Prostate gland (tissue), 2 donors: ENCODE measurements around the gene KIF26B. TPM values are rescaled to one million over a fixed set of nuclear protein-coding genes. Genes with fewer than 3 reads are reported as not detected.

Experiments used
- DNase-seq: peaks from one replicate; pipeline ENCODE4 v3.0.0-alpha.2; 2019; ENCODE audit warnings: low spot score
- H3K27ac ChIP-seq, 2 donors: fragments of 200-600 bp; sonication (generic); 2 replicates each; pipeline ENCODE4 v1.5.1; 2017 to 2019
- H3K27me3 ChIP-seq: fragments of 200-600 bp; sonication (generic); replicated peaks from 2 replicates; pipeline ENCODE4 v1.5.1; 2019; ENCODE audit not compliant: insufficient read depth
- H3K36me3 ChIP-seq, 2 donors: fragments of 200-600 bp; sonication (generic); 1 replicate in 1 of 2; 2 replicates in 1 of 2; pipeline versions ENCODE4 v1.5.1 to v1.8.1; 2017 to 2019
- H3K4me1 ChIP-seq: fragments of 200-600 bp; sonication (generic); replicated peaks from 2 replicates; pipeline ENCODE4 v1.5.1; 2019
- H3K4me3 ChIP-seq, 2 donors: fragments of 200-600 bp; sonication (generic); 2 replicates each; pipeline ENCODE4 v1.5.1; 2017 to 2019
- H3K9me3 ChIP-seq: fragments of 200-600 bp; sonication (generic); 2 replicates; pipeline ENCODE4 v1.5.1; 2017
- POLR2A ChIP-seq: fragments of 450-650 bp; IDR thresholded peaks from one replicate; pipeline ENCODE4 v1.6.1; 2016; ENCODE audit warnings: antibody characterized with exemption, mild to moderate bottlenecking
- POLR2AphosphoS5 ChIP-seq: sonication (generic); formaldehyde crosslinking; IDR thresholded peaks from one replicate; pipeline ENCODE4 v1.6.1; 2017; ENCODE audit warnings: antibody characterized with exemption
- WGBS: methylation state at CpG from one replicate; pipeline ENCODE4 v1.1.5; 2018; 5-methylcytosine and 5-hydroxymethylcytosine counted together
- intact Hi-C: fragments of 100-400 bp; cut with DNase I; formaldehyde crosslinking; loops from one replicate; pipeline ENCODE4 v1.14.2; 2022
- total RNA-seq, 2 donors: library from RNA; depleted of rRNA; stranded (reverse); fragments of >200 nt; gene quantifications; one replicate each; pipeline ENCODE4 v1.1.0, GENCODE V29; 2016
- TF ChIP-seq, protein P1 (sequence below), 4 experiments: fragments of 200-600 bp in 2 of 4; fragments of 450-650 bp in 2 of 4; sonication (generic) in 2 of 4; IDR thresholded peaks; 1 replicate in 3 of 4; 2 replicates in 1 of 4; pipeline ENCODE4 v1.5.1; 2016 to 2019; ENCODE audit warnings: antibody characterized with exemption in 4 of 4, mild to moderate bottlenecking in 2 of 4, moderate library complexity in 2 of 4

Gene KIF26B
- total RNA-seq, 2 donors from 2014 or later = 3.3 to 3.8 TPM

DNA sequence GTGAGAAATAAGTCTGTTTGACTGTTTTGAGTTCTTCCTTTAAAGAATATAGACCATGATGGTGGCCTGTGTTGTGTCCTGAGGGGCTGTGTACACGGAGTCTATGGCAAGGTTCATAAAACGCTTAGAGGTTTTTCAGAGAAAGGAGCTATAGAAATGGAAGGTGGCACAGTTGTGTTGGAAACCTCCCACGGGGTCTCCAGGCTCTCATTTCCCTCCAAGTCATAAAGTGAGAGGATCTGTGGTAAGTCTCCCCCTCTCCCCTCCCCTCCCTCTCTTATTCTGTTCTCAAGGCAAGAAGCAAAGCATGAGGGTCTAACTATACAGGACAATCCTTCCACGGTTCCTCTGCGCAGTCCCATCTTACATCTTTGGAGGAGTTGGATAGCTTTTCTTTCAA lies 139.2 kb downstream of the KIF26B start:
- Histone ChIP-seq H3K36me3 (no peaks in the 10 kb centered on the region), H3K27ac (no peak overlapping the region), H3K4me1 (no peaks in the 10 kb centered on the region), H3K9me3 (no peaks in the 10 kb centered on the region), H3K4me3 (no peak overlapping the region), H3K27me3 (peaks cover 2% of the 10 kb centered on the region)
- WGBS = 79% methylated on average over 5 of the region's 5 CpGs
- TF ChIP-seq POLR2A (no peak), POLR2AphosphoS5 (no peak)
- TF ChIP-seq, protein P1, sequence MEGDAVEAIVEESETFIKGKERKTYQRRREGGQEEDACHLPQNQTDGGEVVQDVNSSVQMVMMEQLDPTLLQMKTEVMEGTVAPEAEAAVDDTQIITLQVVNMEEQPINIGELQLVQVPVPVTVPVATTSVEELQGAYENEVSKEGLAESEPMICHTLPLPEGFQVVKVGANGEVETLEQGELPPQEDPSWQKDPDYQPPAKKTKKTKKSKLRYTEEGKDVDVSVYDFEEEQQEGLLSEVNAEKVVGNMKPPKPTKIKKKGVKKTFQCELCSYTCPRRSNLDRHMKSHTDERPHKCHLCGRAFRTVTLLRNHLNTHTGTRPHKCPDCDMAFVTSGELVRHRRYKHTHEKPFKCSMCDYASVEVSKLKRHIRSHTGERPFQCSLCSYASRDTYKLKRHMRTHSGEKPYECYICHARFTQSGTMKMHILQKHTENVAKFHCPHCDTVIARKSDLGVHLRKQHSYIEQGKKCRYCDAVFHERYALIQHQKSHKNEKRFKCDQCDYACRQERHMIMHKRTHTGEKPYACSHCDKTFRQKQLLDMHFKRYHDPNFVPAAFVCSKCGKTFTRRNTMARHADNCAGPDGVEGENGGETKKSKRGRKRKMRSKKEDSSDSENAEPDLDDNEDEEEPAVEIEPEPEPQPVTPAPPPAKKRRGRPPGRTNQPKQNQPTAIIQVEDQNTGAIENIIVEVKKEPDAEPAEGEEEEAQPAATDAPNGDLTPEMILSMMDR (IDR thresholded peaks at IDR 0.05) = no peak
- intact Hi-C loops = no loop called here
- DNase-seq = no peak

DNA sequence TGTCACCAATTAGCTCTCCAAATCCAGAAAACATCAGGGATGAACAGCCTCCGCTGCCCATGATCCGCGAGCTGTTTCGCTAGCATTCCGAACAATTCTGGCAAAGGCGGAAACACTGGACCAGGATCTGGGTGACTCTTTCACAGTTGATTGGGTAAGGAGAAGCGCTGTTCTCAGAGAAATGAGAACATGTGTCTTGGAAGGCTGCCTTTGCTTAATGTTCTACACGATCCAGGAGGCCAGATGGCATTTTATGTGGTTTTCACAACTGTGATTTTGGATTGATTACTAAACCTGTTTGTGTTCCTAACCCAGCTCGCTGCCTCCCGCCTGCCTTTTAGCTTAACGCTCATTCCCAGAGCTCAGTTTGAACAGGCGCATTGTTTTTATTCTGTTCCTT lies 144.0 kb downstream of the KIF26B start:
- DNase-seq = peak; percentile 81

DNA sequence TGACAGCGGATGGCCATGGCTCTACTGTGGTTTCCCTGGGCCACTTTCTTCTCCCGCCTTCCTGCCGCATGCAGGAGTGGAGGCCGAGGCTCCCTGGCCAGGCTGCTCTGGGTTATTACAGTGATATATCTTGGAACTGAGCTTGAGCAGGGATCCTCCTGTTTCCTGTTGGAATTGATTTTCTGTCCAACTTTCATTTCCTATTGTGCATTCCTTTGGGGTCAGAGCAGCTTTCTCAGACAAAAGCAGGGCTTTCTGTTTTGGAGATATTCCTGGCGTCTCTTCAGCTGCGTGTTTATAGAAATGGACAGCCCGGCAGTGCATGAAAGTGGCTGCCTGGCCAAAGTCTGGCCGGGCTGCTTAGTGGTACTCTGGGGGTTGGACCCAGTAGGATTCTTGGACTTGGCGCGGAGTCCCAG lies 146.4 kb downstream of the KIF26B start:
- no peaks in the 10 kb centered on the region for H3K36me3 ChIP-seq
- H3K4me1 ChIP-seq = no peaks in the 10 kb centered on the region
- WGBS = 49% methylated on average over 10 of the region's 10 CpGs
- intact Hi-C loops = no loop called here
- TF ChIP-seq, protein P1 (IDR thresholded peaks at IDR 0.05) = no peak
- no peak for TF ChIP-seq POLR2AphosphoS5
- no peak for TF ChIP-seq POLR2A
- H3K9me3 ChIP-seq = no peaks in the 10 kb centered on the region
- H3K27me3 ChIP-seq = no peaks in the 10 kb centered on the region
- H3K27ac ChIP-seq = no peak overlapping the region
- H3K4me3 ChIP-seq = no peak overlapping the region
- DNase-seq = no peak

More for the DNA sequence above, 144.0 kb downstream of the KIF26B start:
- TF ChIP-seq POLR2A = no peak
- peak; percentile 83 for TF ChIP-seq POLR2AphosphoS5
- intact Hi-C loops = no loop called here
- Histone ChIP-seq H3K27ac (peak overlapping the region; percentile 21 to 35), H3K27me3 (no peaks in the 10 kb centered on the region), H3K36me3 (no peaks in the 10 kb centered on the region), H3K9me3 (no peaks in the 10 kb centered on the region), H3K4me1 (no peaks in the 10 kb centered on the region), H3K4me3 (no peak overlapping the region)
- WGBS = 40% methylated on average over 12 of the region's 12 CpGs

DNA sequence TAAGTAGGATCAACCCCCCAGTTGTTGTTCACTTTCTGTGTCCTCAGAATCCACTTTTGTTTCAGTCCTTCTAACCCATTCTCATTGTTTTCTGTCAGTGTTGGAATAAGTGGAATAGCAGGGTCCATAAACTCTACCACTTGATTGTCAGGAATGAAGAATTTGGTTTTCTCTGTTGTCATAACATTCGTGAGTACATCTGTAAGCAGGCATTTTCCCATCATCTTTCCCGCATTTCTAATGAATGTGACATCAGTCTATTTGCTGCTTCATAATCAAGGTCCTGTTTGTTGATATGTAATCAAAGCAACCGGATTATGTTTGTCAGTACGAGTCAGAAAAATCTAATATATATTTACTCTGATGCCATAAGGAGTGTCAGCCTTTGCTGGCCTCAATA lies 147.1 kb downstream of the KIF26B start:
- Histone ChIP-seq H3K4me3 (no peak overlapping the region), H3K4me1 (no peaks in the 10 kb centered on the region), H3K36me3 (no peaks in the 10 kb centered on the region), H3K9me3 (no peaks in the 10 kb centered on the region), H3K27ac (no peak overlapping the region), H3K27me3 (no peaks in the 10 kb centered on the region)
- no peak for DNase-seq
- WGBS = 90% methylated on average over 4 of the region's 4 CpGs
- intact Hi-C loops = no loop called here
- TF ChIP-seq POLR2AphosphoS5 = no peak
- TF ChIP-seq POLR2A = no peak
- TF ChIP-seq, protein P1 (IDR thresholded peaks at IDR 0.05) = no peak

DNA sequence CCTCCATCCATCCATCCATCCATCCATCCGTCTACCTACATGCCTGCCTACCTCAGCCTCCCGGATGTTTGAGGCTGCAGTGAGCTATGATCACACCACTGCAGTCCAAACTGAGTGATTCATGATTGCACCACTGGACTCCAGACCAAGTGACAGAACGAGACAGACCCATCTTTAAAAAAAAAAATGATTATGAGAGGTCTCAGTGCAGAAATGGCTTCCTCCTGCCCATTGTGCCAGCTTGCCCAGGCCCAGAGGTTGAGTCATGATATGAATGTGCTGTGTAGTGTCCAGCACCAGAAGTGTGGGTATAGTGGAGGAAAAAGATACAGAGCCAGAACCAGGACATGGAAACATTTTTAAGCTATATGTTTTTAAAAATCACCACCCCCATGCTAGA lies 149.9 kb downstream of the KIF26B start:
- Histone ChIP-seq H3K4me1 (no peaks in the 10 kb centered on the region), H3K4me3 (no peak overlapping the region), H3K27me3 (no peaks in the 10 kb centered on the region), H3K9me3 (no peaks in the 10 kb centered on the region), H3K27ac (no peak overlapping the region), H3K36me3 (no peaks in the 10 kb centered on the region)
- no peak for DNase-seq
- 88% methylated on average over 3 of the region's 3 CpGs for WGBS
- no peak for TF ChIP-seq POLR2A
- no peak for TF ChIP-seq POLR2AphosphoS5
- TF ChIP-seq, protein P1 (IDR thresholded peaks at IDR 0.05) = no peak
- intact Hi-C loops = no loop called here
